ENCODE data around the gene LMNTD2. TPM values are rescaled to one million over a fixed set of nuclear protein-coding genes. Genes with fewer than 3 reads are reported as not detected.

The LMNTD2 gene
- total RNA-seq, 2 donors from 2014 or later, result 6.0 to 12.9 TPM

DNA sequence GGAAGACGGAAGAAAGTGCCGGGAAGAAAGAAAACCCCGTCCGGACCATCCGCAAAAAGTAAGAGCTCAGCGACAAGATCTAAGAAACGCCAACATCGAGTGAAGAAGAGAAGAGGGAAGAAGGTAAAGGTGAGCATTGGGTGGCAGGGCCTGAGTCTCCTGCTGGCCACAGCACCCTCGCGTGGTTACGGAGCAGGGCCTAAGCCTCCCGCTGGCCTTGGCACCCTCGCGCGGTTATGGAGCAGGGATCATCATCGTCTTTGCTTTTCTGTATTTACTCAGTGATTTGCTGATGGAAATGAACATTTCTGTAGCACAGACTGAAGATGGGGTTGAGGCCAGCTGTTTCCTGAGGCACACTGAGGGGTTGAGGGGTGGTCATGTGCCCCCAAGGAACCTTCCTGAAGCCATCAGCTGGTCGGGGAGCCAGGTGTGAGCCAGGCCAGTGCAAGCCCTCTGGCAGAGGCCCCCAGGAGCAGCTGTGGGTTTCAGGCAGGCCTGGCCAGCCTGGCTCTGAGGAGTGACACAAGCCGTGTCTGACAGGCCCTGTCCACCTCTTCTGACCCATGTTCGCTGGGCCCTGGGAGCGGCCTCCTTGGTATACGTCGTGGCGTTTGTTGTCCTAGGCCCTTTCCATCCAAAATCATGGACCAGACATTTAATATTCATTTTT is 41.2 kb upstream of the LMNTD2 start:
- ATAC-seq (no peak), DNase-seq (no peak)
- Histone ChIP-seq H3K27me3 (no peaks in the 10 kb centered on the region), H3K4me3 (no peak overlapping the region), H3K9me3 (no peaks in the 10 kb centered on the region), H3K36me3 (replicated peaks in 1 of 2; ENCODE audit: insufficient read depth in 1 of 2, low read depth in 2 of 2) (peaks cover 4 to 60% of the 10 kb centered on the region in 2 donors), H3K4me1 (no peaks in the 10 kb centered on the region), H3K27ac (no peak overlapping the region)
- TF ChIP-seq POLR2A (IDR thresholded peaks at IDR 0.05) (no peak), CTCF (IDR thresholded peaks at IDR 0.05) (no peak)
- intact Hi-C loops (cut with DNase I), result no loop called here
- 90 to 94% methylated on average over 17 to 23 of the region's 23 CpGs for WGBS, 2 donors

- Histone ChIP-seq H3K9me3 (no peaks in the 10 kb centered on the region), H3K36me3 (replicated peaks in 1 of 2; ENCODE audit: insufficient read depth in 1 of 2, low read depth in 2 of 2) (peaks cover 10 to 43% of the 10 kb centered on the region in 2 donors), H3K27ac (no peak overlapping the region), H3K4me1 (no peaks in the 10 kb centered on the region), H3K4me3 (no peak overlapping the region), H3K27me3 (no peaks in the 10 kb centered on the region)
- DNase-seq (no peak), ATAC-seq (no peak)
- 90 to 93% methylated on average over 7 to 30 of the region's 30 CpGs for WGBS, 2 donors
- TF ChIP-seq CTCF (IDR thresholded peaks at IDR 0.05) (no peak), POLR2A (IDR thresholded peaks at IDR 0.05) (no peak)
- intact Hi-C loops (cut with DNase I), result no loop called here
Observed at GRCh38 chr11:598005-598680, 37.6 kb upstream of the LMNTD2 start.

DNA sequence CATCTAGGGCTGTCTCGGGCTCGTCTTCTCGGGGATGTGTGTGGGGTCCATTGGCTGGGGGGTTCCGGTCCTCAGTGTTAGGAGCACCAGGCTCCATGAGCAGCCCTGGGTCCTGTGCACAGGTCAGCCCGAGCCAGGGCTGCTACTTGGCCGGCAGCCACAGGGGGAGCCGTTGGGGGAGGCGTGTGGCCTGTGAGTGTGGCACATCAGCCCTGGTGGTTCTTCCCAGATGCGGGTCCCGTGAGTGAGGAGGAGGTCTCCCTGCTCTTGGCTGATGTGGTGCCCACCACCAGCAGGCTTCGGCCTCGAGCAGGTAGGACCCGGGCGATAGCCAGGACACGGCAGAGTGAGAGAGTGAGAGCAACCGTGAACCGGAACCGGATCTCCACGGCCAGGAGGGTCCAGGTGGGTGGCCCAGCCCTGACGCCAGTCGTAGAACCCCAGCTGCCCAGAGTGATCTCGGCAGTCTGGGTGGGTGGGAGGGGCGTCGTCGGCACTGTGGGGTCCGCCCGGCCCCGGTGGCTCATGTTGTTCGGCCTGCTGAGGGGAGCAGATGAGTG is 36.7 kb upstream of the LMNTD2 start:
- DNase-seq, result no peak

DNA sequence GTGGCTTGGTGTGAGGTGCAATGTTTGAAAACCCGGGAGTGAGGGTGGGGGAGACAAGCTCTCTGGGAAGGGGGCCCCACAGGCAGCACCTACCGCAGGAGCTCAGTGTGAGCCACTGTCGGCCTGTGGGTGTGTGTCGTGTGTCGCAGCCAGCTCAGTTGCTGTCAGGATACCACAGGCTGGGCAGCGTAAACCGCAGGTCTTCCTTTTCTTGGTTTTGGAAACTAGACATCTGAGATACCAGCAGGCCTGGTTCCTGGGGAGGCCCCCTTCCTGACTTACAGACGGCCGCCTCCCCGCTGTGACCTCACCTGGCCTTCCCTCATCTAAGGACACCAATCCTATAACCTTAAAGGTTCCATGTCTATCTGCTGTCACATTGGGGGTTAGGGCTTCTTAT is 35.8 kb upstream of the LMNTD2 start:
- peaks cover 18 to 41% of the 10 kb centered on the region in 2 donors for H3K36me3 ChIP-seq (replicated peaks in 1 of 2; ENCODE audit: insufficient read depth in 1 of 2, low read depth in 2 of 2)
- no peaks in the 10 kb centered on the region for H3K4me1 ChIP-seq
- no peaks in the 10 kb centered on the region for H3K27me3 ChIP-seq
- no peak overlapping the region for H3K27ac ChIP-seq
- no peak for DNase-seq
- no peaks in the 10 kb centered on the region for H3K9me3 ChIP-seq
- TF ChIP-seq CTCF (IDR thresholded peaks at IDR 0.05) (no peak), POLR2A (IDR thresholded peaks at IDR 0.05) (no peak)
- no peak overlapping the region for H3K4me3 ChIP-seq
- no peak for ATAC-seq
- intact Hi-C loops (cut with DNase I), result no loop called here
- WGBS, 2 donors, result 90 to 92% methylated on average over 10 of the region's 10 CpGs

More for the DNA sequence above, 36.7 kb upstream of the LMNTD2 start:
- Histone ChIP-seq H3K27me3 (no peaks in the 10 kb centered on the region), H3K4me3 (no peak overlapping the region), H3K27ac (no peak overlapping the region), H3K4me1 (no peaks in the 10 kb centered on the region), H3K36me3 (replicated peaks in 1 of 2; ENCODE audit: insufficient read depth in 1 of 2, low read depth in 2 of 2) (peaks cover 18 to 45% of the 10 kb centered on the region in 2 donors), H3K9me3 (no peaks in the 10 kb centered on the region)
- 85 to 89% methylated on average over 4 to 29 of the region's 29 CpGs for WGBS, 2 donors
- ATAC-seq, result no peak
- intact Hi-C loops (cut with DNase I), result no loop called here
- no peak for TF ChIP-seq CTCF (IDR thresholded peaks at IDR 0.05)
- TF ChIP-seq POLR2A (IDR thresholded peaks at IDR 0.05), result no peak
